Mesenteric fat pad (tissue), 1 donor: ENCODE data around the gene UPK3A. TPM values are rescaled to one million over a fixed set of nuclear protein-coding genes. Genes with fewer than 3 reads are reported as not detected.
A peak's percentile ranks its signal among the peaks of the same experiment; 100 is the strongest.
"Not testable (repeated sequence)": the region's sequence is repeated elsewhere in the genome, so short reads cannot be mapped to it uniquely, and the experiment has no call there.

Experiments used
- DNase-seq: peaks from one replicate; pipeline ENCODE4 v3.0.0-alpha.2; 2020; ENCODE audit warnings: low spot score
- total RNA-seq: library from RNA; stranded (reverse); fragmentation: NEBNext Ultra II Directional; extraction: Animal tissue kit (Norgen Biotek cat#: 25700); gene quantifications from one replicate; pipeline ENCODE4 v1.2.1, GENCODE V29; 2021
- donor health status: DM: yes; HTN: yes; CAD: no.

UPK3A gene
- total RNA-seq, 1 donor from 2014 or later: not detected

GRCh38 chr22:45254789-45255278 is 29.9 kb upstream of the UPK3A start:
- no peak for DNase-seq

GRCh38 chr22:45257941-45258340 is 26.8 kb upstream of the UPK3A start:
- not testable (repeated sequence) for DNase-seq

DNA sequence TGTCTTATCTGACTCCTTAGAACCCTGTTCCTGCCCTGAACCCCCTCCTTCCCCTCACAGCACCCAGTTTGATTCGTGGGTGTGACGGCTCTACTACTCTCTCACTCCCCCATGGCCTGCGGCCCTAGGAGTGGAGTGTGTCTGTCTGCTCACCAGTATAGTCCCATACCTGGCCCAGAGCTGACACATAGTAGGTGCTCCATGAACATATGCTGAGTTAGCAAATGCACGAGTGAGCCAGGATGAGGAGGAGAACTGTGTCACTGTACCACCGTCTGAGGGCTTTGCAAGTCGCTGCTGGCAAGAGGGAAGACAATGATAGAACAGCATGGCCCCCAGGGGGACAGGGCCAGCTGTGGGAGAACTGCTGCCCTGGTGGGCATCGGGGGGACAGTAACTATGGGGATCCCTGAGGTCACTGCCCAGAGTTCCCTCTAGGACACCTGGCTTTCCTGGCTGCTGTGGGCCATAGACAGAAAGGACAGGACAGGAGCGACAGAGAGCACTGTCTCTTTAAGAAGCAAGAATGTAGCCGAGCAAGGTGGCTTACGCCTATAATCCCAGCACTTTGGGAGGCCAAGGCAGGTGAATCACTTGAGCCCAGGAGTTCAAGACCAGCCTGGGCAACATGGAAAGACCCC is 24.9 kb upstream of the UPK3A start:
- no peak for DNase-seq

DNA sequence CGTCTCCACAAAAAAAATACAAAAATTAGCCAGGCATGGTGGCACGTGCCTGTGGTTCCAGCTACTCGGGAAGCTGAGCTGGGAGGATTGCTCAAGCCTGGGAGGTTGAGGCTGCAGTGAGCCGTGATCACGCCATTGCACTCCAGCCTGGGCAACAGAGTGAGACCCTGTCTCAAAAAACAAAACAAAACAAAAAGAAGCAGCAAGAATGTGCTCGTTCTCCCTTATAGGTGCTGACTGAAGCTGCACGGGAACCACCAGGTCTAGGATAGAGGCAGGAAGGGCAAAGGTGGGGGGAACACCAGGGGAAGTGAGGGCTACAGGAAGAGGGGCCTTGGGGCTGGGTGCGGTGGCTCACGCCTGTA is 24.4 kb upstream of the UPK3A start:
- not testable (repeated sequence) for DNase-seq

DNA sequence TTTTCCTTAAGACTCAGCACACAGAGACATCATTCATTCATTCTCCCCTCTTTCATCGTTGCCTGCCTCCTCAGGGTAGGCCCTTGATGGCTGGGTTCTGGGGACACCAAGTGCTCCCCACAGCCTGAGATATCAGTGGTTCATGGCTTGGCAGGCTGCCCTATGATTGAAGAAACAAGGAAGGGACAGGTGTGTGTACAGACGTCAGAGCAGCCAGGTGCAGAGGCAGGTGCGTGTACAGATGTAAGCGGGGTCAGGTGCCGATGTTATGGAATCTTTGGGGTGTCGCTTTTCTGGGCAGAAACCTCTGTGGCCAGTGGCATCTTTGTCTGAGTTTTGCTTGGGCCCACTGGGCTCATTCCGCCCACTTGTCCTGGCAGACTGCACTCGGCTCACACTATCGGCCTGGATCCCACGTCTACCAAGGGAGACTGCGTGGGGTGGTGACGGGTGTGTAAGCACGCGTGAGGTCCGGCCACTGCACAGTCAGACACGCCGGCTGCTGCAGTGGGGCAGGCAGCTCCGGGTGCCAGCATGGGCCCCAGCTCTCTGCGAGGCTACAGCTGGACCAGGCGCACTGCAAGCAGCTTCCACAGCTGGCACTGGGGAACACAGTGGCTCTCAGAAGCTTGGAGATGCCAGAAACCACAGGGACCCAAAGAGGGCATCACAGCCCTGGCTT is 23.2 kb upstream of the UPK3A start:
- no peak for DNase-seq

- DNase-seq: no peak
Observed at GRCh38 chr22:45262195-45262930, 22.4 kb upstream of the UPK3A start.

DNA sequence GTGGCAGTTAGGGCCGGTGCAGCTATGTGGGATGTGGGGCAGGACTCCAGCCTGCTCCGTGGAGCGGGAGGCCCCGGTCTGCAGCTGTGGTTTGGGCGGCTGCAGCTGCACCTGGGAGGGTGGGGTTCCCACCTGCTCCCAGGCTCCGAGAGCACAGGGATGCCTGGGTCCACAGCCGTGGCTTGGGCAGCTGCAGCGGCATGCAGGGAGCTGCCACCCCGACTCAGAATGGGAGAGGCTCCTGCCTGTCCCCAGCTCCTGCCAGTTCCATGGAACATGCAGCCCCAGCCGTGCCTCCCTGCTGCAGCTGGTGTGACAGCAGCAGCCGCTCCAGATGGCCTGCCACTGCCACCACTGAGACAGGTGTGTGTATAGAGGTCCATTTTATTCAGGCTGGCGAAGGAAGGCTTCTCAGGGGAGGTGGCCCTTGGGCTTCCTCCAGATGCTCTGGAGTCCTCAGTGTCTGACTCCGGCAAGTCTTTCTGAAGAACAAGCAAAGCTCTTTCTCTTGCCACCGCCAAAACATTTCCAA is 21.8 kb upstream of the UPK3A start:
- no peak for DNase-seq

DNA sequence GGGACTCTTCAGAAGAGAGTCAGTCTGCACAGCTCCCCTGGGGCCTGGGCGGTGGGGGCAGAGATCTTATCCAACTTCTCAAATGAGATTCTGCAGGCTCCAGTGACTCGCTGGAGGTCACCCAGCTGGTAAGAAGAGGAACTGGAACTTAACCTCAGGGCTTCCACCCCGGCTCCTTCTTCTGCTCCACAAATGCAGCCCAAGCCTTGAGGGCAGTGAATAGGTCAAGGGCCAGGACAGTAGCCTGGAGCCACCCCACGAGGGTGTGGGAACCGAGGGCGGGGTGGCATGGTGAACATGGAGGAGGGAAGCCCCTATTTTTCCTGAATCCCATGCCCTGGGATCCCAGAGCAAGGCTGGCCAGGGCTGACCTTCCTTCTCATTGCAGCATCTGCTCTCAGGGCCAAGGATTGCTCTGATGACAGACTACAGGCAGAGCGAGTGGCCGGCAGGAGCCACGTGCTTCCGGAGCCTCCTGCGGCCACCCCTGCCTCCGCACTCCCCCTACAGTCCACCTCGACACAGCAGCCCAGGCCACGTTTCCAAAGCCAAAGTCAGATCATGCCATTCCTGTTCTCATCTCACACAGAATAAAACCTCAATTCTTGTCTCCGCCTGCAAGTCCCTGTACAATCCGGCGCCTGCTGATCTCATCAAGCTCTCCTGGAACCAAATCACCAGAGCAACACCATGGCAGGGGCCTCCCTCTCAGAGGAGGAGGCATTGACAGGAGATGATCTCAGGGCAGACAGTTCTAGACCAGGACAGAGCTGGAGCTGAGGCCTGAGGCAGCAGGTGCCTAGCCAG is 21.1 kb upstream of the UPK3A start:
- DNase-seq: no peak

DNA sequence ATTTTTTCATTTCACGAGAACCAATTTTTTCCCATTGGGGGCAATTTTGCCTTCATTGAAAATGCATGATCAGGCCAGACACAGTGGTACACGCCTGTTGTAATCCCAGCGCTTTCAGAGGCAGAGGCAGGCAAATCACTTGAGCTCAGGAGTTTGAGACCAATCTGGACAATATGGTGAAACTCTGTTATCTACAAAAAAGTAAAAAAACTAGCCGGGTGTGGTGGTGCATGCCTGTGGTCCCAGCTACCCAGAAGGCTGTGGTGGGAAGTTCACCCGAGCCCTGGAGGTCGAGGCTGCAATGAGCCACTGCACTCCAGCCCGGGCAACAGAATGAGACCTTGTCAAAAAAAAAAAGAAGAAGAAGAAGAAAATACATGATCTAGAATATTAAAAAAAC is 19.2 kb upstream of the UPK3A start:
- DNase-seq: no peak

DNA sequence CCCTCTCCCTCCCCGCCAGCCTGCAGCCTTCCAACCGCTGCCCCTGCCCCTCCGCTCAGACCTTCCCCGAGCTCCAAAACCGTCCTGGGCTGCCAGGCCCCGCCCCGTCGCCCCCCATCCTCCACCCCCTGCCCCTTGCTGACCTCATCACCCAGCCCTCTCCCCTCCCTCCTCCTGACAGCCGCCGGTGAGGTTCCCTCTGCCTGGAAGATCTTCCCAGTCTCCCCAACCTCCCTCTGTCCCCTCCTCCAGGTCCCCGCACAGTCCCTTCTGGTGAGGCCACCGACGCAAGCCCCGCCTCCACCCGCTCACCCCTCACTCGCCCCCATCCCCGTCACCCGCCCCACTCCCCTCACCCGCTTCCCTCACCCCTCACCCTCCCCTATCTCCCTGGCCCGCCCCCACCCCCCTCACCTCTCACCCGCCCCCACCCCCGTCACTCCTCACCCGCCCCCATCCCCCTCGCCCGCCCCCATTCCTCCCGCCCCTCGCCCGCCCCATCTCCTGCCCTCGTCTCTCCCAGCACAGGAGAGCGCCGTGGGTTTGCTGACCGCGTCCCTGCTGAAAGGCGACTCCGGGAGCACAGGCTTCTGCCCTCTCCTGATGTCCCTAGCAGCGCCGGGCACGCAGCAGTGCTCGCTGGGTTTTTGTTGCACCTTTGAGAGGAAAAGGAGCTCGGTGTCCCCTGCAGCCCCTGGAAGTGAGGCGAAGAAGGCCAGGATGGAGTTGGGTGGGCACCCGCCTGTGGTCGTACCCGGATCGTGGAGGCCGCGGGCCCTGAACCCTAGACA is 16.4 kb upstream of the UPK3A start:
- no peak for DNase-seq

DNA sequence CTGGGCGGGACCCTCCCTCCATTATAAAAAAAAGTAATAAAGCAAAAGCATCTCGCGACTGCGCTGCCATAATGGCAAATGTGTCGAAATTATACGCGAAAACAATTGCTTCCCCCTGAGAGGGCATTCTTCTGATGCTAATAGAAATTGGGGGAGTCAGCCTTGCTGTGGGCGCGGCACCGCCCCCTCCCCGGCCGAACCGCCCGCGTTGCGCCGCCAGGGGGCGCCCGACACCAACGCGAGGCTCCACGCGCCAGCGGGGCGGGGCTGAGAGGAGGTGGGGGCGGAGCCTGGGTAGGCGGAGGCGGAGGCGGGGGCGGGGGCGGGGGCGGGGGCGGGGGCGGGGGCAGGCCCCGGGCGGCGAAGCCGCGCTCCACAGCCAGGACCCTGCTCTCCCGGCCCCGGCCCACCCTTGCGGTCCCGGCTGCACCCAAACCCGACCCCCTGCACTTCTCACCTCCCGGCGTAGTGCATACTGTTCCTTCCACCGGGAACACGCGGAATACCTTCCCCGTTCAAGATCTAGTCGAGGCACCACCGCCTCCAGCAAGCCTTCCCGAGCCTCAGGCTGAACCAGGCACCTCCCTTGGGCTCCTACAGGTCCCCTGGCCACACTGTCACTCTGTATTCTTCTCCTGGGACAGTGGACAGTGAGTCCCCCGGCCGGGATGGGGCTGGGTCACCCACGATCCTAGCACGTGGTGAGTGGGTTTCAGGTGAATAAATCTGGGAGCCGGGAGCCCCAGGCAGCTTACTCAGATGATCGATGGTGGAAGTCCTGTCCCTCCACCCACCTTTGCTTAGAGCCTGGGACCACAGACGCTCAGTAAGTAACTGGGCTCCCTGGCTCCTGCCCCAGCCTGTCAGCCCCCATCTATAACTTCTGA is 15.5 kb upstream of the UPK3A start:
- DNase-seq: peak; percentile 98

- no peak for DNase-seq
Observed at GRCh38 chr22:45270095-45271020, 14.4 kb upstream of the UPK3A start.

- no peak for DNase-seq
Observed at GRCh38 chr22:45271667-45272201, 13.0 kb upstream of the UPK3A start.

- no peak for DNase-seq
Observed at GRCh38 chr22:45272498-45272897, 12.3 kb upstream of the UPK3A start.

DNA sequence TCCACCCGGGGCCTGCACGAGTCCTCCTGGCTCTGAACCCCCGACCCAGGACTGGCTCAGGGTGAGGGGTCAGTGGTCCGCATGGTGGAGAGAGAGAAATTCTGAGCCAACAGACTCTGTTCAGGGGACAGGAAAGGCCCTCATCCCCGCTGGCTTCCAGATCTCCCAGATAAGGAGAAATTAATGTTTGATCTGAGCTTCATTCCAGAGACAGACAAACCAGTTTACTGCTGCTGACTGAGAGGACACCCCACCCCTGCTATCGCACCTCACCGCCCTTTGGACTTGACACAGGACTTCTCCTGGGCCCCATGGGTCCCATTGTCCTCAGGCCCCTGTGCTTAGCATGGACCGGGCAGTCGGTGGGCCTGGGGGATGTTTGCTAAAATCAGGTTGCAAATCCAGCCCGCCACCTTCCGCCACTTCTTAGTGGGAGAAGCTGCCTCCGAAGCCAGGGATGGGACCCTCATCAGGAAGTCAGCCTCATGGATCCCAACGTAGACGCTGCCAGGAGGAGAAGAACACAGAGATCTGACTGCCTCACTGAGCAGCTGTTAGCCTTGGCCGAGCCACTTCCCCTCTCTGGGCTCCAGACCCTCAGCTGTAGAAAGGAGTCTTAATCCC is 11.2 kb upstream of the UPK3A start:
- no peak for DNase-seq

DNA sequence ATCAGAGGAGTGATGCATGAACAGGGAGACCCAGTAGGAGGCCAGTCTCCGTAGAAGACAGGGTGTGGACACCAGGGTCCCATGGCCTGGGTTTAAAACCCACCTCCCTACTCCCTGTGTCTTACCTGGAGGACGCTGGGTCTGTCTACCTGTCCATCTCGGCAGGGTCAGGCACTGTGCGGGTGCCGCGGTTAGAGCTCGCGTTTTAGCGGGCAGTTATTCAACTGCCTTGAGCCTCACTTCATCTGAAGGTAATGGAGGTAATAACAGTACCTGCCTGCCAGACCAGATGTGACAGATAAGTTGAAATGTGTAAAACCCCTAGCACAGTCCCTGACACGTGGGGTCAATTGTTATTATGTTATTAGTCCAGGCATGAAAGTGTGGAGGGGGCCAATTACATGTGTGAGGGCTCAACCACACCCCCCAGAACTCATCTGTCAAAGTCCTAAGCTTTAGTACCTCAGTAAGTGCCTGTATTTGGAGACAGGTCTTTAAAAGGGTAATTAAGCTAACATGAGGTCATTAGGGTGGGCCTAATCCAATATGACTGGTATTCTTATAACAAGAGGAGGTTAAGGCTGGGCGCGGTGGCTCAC is 8.1 kb upstream of the UPK3A start:
- DNase-seq: no peak

DNA sequence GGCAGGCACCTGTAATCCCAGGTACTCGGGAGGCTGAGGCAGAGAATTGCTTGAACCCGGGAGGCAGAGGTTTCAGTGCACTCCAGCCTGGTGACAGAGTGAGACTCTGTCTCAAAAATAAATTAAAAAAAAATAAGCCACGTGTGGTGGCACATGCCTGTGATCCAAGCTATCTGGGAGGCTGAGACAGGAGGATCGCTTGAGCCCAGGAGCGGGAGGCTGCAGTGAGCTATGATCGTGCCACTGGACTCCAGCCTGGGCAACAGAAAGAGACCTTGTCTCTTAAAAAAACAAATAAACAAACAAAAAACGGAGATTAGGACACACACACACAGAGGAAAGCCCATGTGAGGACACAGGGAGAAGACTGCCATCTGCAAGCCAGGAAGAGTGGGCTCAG is 7.0 kb upstream of the UPK3A start:
- not testable (repeated sequence) for DNase-seq
